AG20443 (cell line): Measurements from ENCODE around the gene ZNF529.

Experiments used
- DNase-seq: peaks from one replicate; pipeline ENCODE4 v3.0.0; 2012; ENCODE audit warnings: low spot score, mixed read lengths

Gene ZNF529

DNA sequence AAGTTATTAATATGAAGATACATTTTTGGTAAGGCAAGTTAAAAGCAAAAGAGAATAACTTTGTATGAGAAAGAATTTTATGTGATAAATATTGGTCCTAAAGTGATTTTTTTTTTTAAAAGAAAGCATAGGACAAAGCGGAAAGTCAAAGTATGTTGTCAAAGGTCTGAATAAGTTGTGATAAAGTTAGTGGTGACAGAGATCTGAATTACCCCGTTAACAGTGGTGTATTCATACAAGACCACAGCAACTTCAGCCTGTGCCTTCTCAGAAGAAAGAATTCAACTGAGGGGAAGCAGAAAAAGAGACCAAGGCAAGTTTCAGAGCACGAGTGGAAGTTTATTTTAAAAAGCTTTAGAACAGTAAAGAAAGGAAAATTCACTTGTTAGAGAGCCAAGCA, 64.8 kb downstream of the ZNF529 start:
- DNase-seq, result no peak

GRCh38 chr19:36501973-36502372, 71.1 kb downstream of the ZNF529 start:
- no peak for DNase-seq

GRCh38 chr19:36497001-36497400, 76.1 kb downstream of the ZNF529 start:
- DNase-seq, result no peak
